ENCODE measurements around the gene DNAL4. TPM values are rescaled to one million over a fixed set of nuclear protein-coding genes. Genes with fewer than 3 reads are reported as not detected.

Gene DNAL4
- total RNA-seq, 1 experiment from 2014 or later: 9.2 TPM

DNA sequence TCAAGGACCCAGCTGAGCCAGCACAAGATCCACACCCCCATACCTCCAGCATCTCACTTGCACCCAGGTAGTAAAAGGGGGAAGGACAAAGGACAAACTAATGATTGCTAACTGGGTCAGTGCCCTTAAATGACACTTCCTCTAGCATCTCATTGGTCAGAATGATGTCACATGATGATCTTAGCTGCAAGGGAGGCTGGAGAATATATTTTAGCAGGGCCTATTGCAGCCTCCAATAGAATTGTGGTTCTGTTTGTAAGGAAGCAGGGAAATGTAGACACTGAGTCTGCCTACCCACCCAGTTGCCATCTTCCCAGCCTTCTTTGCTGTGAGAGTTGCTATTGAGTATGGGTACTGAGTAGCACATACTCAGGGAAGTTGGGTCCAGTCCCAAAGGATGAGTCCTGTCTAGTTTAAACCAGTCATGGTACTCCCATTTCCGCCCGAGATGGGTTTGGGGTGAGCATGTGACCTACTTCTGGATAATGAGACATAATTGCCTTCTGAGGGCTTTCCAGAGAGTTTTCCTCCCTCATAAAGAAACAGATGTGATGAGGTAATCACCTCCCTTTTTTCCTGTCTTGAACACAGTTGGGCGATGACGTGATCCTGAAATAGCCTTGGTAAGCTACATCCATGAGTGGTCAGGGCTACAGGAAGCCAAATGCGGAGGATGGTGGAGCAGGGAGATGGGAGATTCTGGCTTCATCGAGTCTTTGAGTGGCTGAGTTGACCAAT lies 5.5 kb upstream of the DNAL4 start:
- H3K27me3 Mint-ChIP-seq (ENCODE audit: insufficient read depth, unreplicated experiment): peaks cover 28% of the 10 kb centered on the region
- H3K9me3 Mint-ChIP-seq (ENCODE audit: unreplicated experiment): no peaks in the 10 kb centered on the region
- Histone ChIP-seq H3K27me3 (replicated peaks; ENCODE audit: control insufficient read depth, insufficient read depth, low read length) (no peaks in the 10 kb centered on the region), H3K4me1 (peaks cover 1% of the 10 kb centered on the region; the same call in 1 of the 2 replicates), H3K36me3 (ENCODE audit: control insufficient read depth, insufficient read depth, low read length) (no peaks in the 10 kb centered on the region), H3K9me3 (no peaks in the 10 kb centered on the region), H3K4me3 (ENCODE audit: low read depth, low read length) (no peak overlapping the region)
- no peak overlapping the region for H3K27ac Mint-ChIP-seq (ENCODE audit: unreplicated experiment)
- no peaks in the 10 kb centered on the region for H3K36me3 Mint-ChIP-seq (ENCODE audit: insufficient read depth, unreplicated experiment)
- no peaks in the 10 kb centered on the region for H3K4me1 Mint-ChIP-seq (ENCODE audit: low read depth, unreplicated experiment)
- H3K4me3 Mint-ChIP-seq (ENCODE audit: unreplicated experiment): no peak overlapping the region
- ChIA-PET POLR2A (no interaction called here), CTCF (no interaction called here)
- no TSS peak for BruUV-seq (replicated peaks)
- intact Hi-C loops (cut with micrococcal nuclease; ENCODE audit: unreplicated experiment): no loop called here
- no peak for DNase-seq
- TF ChIP-seq, protein P1, sequence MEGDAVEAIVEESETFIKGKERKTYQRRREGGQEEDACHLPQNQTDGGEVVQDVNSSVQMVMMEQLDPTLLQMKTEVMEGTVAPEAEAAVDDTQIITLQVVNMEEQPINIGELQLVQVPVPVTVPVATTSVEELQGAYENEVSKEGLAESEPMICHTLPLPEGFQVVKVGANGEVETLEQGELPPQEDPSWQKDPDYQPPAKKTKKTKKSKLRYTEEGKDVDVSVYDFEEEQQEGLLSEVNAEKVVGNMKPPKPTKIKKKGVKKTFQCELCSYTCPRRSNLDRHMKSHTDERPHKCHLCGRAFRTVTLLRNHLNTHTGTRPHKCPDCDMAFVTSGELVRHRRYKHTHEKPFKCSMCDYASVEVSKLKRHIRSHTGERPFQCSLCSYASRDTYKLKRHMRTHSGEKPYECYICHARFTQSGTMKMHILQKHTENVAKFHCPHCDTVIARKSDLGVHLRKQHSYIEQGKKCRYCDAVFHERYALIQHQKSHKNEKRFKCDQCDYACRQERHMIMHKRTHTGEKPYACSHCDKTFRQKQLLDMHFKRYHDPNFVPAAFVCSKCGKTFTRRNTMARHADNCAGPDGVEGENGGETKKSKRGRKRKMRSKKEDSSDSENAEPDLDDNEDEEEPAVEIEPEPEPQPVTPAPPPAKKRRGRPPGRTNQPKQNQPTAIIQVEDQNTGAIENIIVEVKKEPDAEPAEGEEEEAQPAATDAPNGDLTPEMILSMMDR (IDR thresholded peaks at IDR 0.05; ENCODE audit: insufficient read depth in 1 of 2, low read depth in 1 of 2, low read length in 1 of 2, severe bottlenecking in 1 of 2, unreplicated experiment in 1 of 2): no peak

- H3K4me3 Mint-ChIP-seq (ENCODE audit: unreplicated experiment): no peak overlapping the region
- ChIA-PET CTCF (interaction anchor here (0.5 kb wide), 1 partner anchor 15 kb away, joined by 6 read pairs; no protein-coding TSS in a partner anchor), POLR2A (no interaction called here)
- intact Hi-C loops (cut with micrococcal nuclease; ENCODE audit: unreplicated experiment): no loop called here
- no peak for DNase-seq
- Histone ChIP-seq H3K4me3 (ENCODE audit: low read depth, low read length) (no peak overlapping the region), H3K36me3 (ENCODE audit: control insufficient read depth, insufficient read depth, low read length) (no peaks in the 10 kb centered on the region), H3K4me1 (peaks cover 3% of the 10 kb centered on the region; the same call in 1 of the 2 replicates), H3K9me3 (no peaks in the 10 kb centered on the region), H3K27me3 (replicated peaks; ENCODE audit: control insufficient read depth, insufficient read depth, low read length) (no peaks in the 10 kb centered on the region)
- no peaks in the 10 kb centered on the region for H3K36me3 Mint-ChIP-seq (ENCODE audit: insufficient read depth, unreplicated experiment)
- H3K27me3 Mint-ChIP-seq (ENCODE audit: insufficient read depth, unreplicated experiment): peaks cover 27% of the 10 kb centered on the region
- TF ChIP-seq, protein P1 (IDR thresholded peaks at IDR 0.05; ENCODE audit: insufficient read depth in 1 of 2, low read depth in 1 of 2, low read length in 1 of 2, severe bottlenecking in 1 of 2, unreplicated experiment in 1 of 2): no peak
- H3K9me3 Mint-ChIP-seq (ENCODE audit: unreplicated experiment): no peaks in the 10 kb centered on the region
- no TSS peak for BruUV-seq (replicated peaks)
- no peaks in the 10 kb centered on the region for H3K4me1 Mint-ChIP-seq (ENCODE audit: low read depth, unreplicated experiment)
- no peak overlapping the region for H3K27ac Mint-ChIP-seq (ENCODE audit: unreplicated experiment)
These were observed 4.6 kb upstream of the DNAL4 start for GRCh38 chr22:38798496-38798895.

DNA sequence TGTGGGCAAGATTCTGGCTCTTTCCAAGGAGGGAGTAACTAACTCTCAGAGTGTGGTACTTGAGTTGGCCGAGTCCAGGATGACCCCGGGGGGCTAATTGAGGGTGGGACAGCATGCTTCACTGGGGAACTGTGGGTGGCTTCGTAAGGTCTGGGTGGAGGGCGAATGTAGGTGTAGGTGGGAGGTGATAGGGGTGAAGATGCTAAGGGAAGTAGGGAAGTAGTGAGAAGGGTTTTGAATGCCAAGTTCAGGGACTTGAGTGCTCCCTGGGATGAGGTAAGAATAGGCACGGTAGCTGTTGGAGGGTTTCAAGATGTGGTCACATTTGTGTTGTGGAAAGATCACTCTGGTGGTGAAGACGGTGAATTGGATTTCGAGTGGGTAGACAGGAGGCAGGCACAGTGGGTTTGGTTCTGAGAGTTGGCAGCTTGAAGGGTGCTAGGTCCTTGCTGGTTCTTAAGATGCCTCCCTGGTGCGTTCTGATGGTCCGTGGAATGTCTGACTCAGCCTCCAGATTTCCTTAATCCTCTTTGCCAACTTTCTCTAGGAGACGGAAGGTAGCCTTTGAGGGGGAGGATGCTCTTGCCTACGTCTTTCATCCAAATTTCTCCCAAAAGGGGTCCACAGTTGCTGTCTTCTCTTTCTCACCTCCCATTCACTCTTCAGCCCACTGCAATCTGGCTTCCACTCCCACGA lies 2.5 kb upstream of the DNAL4 start:
- POLR2A ChIA-PET: no interaction called here
- Histone ChIP-seq H3K4me3 (ENCODE audit: low read depth, low read length) (no peak overlapping the region), H3K27me3 (replicated peaks; ENCODE audit: control insufficient read depth, insufficient read depth, low read length) (no peaks in the 10 kb centered on the region), H3K9me3 (no peaks in the 10 kb centered on the region), H3K4me1 (peaks cover 8% of the 10 kb centered on the region), H3K36me3 (ENCODE audit: control insufficient read depth, insufficient read depth, low read length) (no peaks in the 10 kb centered on the region)
- CTCF ChIA-PET: no interaction called here
- intact Hi-C loops (cut with micrococcal nuclease; ENCODE audit: unreplicated experiment): no loop called here
- DNase-seq: no peak
- Mint-ChIP-seq H3K27me3 (ENCODE audit: insufficient read depth, unreplicated experiment) (peaks cover 22% of the 10 kb centered on the region), H3K4me3 (ENCODE audit: unreplicated experiment) (no peak overlapping the region), H3K4me1 (ENCODE audit: low read depth, unreplicated experiment) (no peaks in the 10 kb centered on the region), H3K9me3 (ENCODE audit: unreplicated experiment) (no peaks in the 10 kb centered on the region), H3K36me3 (ENCODE audit: insufficient read depth, unreplicated experiment) (no peaks in the 10 kb centered on the region), H3K27ac (ENCODE audit: unreplicated experiment) (no peak overlapping the region)
- TF ChIP-seq, protein P1 (IDR thresholded peaks at IDR 0.05; ENCODE audit: insufficient read depth in 1 of 2, low read depth in 1 of 2, low read length in 1 of 2, severe bottlenecking in 1 of 2, unreplicated experiment in 1 of 2): no peak
- no TSS peak for BruUV-seq (replicated peaks)

Measured in Caco-2 (cell line).